ENCODE data around the gene NEURL1B. TPM values are rescaled to one million over a fixed set of nuclear protein-coding genes. Genes with fewer than 3 reads are reported as not detected.
"Not testable (repeated sequence)": the region's sequence is repeated elsewhere in the genome, so short reads cannot be mapped to it uniquely, and the experiment has no call there.

NEURL1B gene
- total RNA-seq, 1 donor from 2014 or later = 1.5 TPM

GRCh38 chr5:172671091-172671490 lies 30.0 kb downstream of the NEURL1B start:
- H3K9me3 Mint-ChIP-seq (ENCODE audit: unreplicated experiment) = no peaks in the 10 kb centered on the region
- DNase-seq (ENCODE audit: extremely low spot score, unreplicated experiment) = no peak
- H3K36me3 Mint-ChIP-seq (ENCODE audit: unreplicated experiment) = no peaks in the 10 kb centered on the region
- no peak overlapping the region for H3K27ac Mint-ChIP-seq (ENCODE audit: unreplicated experiment)
- no peaks in the 10 kb centered on the region for H3K27me3 Mint-ChIP-seq (ENCODE audit: unreplicated experiment)
- H3K4me1 Mint-ChIP-seq (ENCODE audit: unreplicated experiment) = peaks cover 3% of the 10 kb centered on the region
- no peak for TF ChIP-seq CTCF (IDR thresholded peaks at IDR 0.05)
- H3K4me3 Mint-ChIP-seq (ENCODE audit: unreplicated experiment) = no peak overlapping the region

GRCh38 chr5:172672681-172673080 lies 31.6 kb downstream of the NEURL1B start:
- no peak for TF ChIP-seq CTCF (IDR thresholded peaks at IDR 0.05)
- Mint-ChIP-seq H3K4me3 (ENCODE audit: unreplicated experiment) (no peak overlapping the region), H3K27me3 (ENCODE audit: unreplicated experiment) (no peaks in the 10 kb centered on the region), H3K4me1 (ENCODE audit: unreplicated experiment) (peaks cover 3% of the 10 kb centered on the region), H3K27ac (ENCODE audit: unreplicated experiment) (peak overlapping the region; percentile 23), H3K36me3 (ENCODE audit: unreplicated experiment) (no peaks in the 10 kb centered on the region), H3K9me3 (ENCODE audit: unreplicated experiment) (no peaks in the 10 kb centered on the region)
- DNase-seq (ENCODE audit: extremely low spot score, unreplicated experiment) = no peak

- no peaks in the 10 kb centered on the region for H3K27me3 Mint-ChIP-seq (ENCODE audit: unreplicated experiment)
- H3K27ac Mint-ChIP-seq (ENCODE audit: unreplicated experiment) = no peak overlapping the region
- no peak for DNase-seq (ENCODE audit: extremely low spot score, unreplicated experiment)
- H3K4me3 Mint-ChIP-seq (ENCODE audit: unreplicated experiment) = no peak overlapping the region
- TF ChIP-seq CTCF (IDR thresholded peaks at IDR 0.05) = no peak
- peaks cover 5% of the 10 kb centered on the region for H3K4me1 Mint-ChIP-seq (ENCODE audit: unreplicated experiment)
- H3K36me3 Mint-ChIP-seq (ENCODE audit: unreplicated experiment) = no peaks in the 10 kb centered on the region
- H3K9me3 Mint-ChIP-seq (ENCODE audit: unreplicated experiment) = no peaks in the 10 kb centered on the region
These were observed 33.1 kb downstream of the NEURL1B start for GRCh38 chr5:172674155-172674554.

- Mint-ChIP-seq H3K4me3 (ENCODE audit: unreplicated experiment) (no peak overlapping the region), H3K9me3 (ENCODE audit: unreplicated experiment) (no peaks in the 10 kb centered on the region), H3K27ac (ENCODE audit: unreplicated experiment) (no peak overlapping the region), H3K4me1 (ENCODE audit: unreplicated experiment) (peaks cover 5% of the 10 kb centered on the region), H3K27me3 (ENCODE audit: unreplicated experiment) (no peaks in the 10 kb centered on the region), H3K36me3 (ENCODE audit: unreplicated experiment) (no peaks in the 10 kb centered on the region)
- no peak for TF ChIP-seq CTCF (IDR thresholded peaks at IDR 0.05)
- no peak for DNase-seq (ENCODE audit: extremely low spot score, unreplicated experiment)
These were observed 35.9 kb downstream of the NEURL1B start for GRCh38 chr5:172676914-172677475.

GRCh38 chr5:172678362-172678874 lies 37.4 kb downstream of the NEURL1B start:
- H3K36me3 Mint-ChIP-seq (ENCODE audit: unreplicated experiment); H3K27me3 Mint-ChIP-seq (ENCODE audit: unreplicated experiment); DNase-seq (ENCODE audit: extremely low spot score, unreplicated experiment); H3K9me3 Mint-ChIP-seq (ENCODE audit: unreplicated experiment); H3K4me1 Mint-ChIP-seq (ENCODE audit: unreplicated experiment); H3K27ac Mint-ChIP-seq (ENCODE audit: unreplicated experiment); H3K4me3 Mint-ChIP-seq (ENCODE audit: unreplicated experiment): not testable (repeated sequence)

Measured in osteocyte (in vitro differentiated cells).